ENCODE measurements around the gene OR6S1.

The OR6S1 gene

DNA sequence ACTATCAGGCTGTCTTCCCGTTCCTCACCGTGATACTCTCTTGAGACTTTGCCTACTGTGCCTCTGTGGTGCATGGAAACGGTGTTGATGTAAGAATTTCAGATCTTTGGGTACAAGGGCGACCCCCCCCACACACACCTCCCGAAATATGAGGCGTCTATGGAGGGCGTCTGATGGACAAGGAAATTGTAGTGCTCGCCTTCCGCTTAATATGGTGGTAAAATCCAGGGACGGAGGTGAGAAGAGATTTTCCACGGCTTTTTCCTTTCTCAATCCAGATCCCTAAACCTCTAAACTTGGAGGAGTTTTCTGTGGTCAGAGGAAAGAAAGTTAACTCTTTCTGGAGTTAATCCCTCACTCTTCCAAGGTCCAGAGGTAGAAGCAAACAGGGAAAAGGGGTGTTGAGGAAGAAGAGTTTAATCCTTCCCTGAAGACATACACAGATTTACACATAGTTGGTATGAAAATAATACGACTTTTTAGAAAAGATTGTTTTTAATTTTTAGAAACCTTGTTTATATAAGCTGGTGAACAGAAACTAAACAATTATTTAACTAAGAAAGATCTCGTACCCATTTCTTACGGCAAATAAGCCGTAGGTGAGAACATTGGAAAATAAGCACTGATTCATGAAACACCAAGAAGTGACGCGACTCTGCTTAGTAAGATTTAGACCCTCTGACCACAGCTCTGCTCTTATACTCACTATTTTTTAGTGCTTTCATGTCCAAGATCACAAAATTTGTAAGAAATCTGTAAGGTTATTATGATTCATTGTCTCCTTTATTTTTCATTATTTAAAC lies 27.3 kb downstream of the OR6S1 start:
- no peak for DNase-seq (ENCODE audit: low read depth)
- TF ChIP-seq MYC (IDR thresholded peaks at IDR 0.05; ENCODE audit: low read depth, low read length) (no peak), POLR2A (IDR thresholded peaks at IDR 0.05; ENCODE audit: extremely low read depth, insufficient read length) (no peak)
- TF ChIP-seq, protein P1, sequence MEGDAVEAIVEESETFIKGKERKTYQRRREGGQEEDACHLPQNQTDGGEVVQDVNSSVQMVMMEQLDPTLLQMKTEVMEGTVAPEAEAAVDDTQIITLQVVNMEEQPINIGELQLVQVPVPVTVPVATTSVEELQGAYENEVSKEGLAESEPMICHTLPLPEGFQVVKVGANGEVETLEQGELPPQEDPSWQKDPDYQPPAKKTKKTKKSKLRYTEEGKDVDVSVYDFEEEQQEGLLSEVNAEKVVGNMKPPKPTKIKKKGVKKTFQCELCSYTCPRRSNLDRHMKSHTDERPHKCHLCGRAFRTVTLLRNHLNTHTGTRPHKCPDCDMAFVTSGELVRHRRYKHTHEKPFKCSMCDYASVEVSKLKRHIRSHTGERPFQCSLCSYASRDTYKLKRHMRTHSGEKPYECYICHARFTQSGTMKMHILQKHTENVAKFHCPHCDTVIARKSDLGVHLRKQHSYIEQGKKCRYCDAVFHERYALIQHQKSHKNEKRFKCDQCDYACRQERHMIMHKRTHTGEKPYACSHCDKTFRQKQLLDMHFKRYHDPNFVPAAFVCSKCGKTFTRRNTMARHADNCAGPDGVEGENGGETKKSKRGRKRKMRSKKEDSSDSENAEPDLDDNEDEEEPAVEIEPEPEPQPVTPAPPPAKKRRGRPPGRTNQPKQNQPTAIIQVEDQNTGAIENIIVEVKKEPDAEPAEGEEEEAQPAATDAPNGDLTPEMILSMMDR (IDR thresholded peaks at IDR 0.05; ENCODE audit: low read depth, low read length) = no peak
- TF ChIP-seq, protein P2, sequence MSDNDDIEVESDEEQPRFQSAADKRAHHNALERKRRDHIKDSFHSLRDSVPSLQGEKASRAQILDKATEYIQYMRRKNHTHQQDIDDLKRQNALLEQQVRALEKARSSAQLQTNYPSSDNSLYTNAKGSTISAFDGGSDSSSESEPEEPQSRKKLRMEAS (IDR thresholded peaks at IDR 0.05; ENCODE audit: low read depth, low read length) = no peak
- peak overlapping the region; percentile 57 for H3K4me3 ChIP-seq (ENCODE audit: low read depth, low read length)

DNA sequence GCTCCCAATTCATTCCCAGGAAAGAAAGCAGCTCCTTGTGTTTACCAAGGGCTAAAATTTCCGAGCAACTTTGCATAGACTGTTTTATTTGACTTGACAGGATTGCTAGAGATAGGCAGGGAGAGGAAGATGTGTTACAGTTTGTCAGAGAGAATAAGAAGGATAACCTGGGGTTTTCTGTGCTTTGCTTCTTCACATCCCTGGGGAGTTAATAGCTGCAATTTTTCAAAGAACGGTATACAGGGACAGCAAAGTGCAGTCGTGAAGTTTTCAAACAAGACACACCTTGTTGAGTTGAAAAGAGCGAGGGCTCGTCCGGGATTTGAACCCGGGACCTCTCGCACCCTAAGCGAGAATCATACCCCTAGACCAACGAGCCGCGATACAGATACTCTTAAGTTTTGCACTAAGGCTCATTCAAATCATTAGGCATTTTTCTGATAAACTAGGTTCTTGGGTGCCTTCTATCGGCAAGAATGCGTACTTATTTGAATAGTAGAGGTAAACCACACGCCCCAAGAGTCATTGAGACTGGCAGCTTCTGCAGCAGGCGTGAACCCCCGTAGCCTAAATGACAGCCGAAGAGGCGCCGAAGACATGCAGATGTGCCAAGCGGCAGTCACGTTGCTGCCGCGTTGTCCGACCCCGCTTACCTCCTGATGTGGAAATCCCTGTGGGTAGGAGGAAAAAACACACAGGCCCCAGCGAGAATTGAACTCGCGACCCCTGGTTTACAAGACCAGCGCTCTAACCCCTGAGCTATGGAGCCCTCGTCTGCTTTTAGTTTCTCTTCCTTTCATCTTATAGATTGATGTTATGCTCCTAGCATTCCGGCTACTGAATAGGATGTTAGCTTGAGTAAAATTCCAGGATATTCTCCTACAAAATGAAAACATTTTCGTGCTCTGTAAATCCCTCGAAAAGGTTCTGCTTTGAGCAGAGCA lies 28.1 kb downstream of the OR6S1 start:
- DNase-seq (ENCODE audit: low read depth) = peak; percentile 98
- H3K4me3 ChIP-seq (ENCODE audit: low read depth, low read length) = peak overlapping the region; percentile 57
- TF ChIP-seq, protein P1 (IDR thresholded peaks at IDR 0.05; ENCODE audit: low read depth, low read length) = peak; percentile 45
- TF ChIP-seq, protein P2 (IDR thresholded peaks at IDR 0.05; ENCODE audit: low read depth, low read length) = peak; percentile 75; the same call in 1 of the 2 replicates
- no peak for TF ChIP-seq POLR2A (IDR thresholded peaks at IDR 0.05; ENCODE audit: extremely low read depth, insufficient read length)

DNA sequence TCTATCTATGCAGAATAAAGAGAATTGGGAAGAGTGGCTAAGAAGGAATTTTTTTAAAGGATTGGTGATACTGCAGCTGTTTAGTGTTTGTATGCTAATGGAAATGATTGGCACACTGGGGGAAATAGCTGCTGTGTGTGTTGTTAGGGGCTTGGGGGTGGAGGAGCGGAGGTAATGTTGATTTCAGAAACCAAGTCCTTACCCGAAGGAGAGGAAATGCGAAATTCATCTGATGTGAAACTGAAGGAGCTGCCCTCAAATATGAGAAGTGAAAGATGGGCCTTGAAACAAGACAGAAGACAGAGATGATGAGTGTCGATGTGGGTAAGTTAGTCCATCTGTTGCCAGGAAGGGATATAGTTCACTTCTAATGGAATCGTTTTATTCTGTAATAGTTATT lies 29.1 kb downstream of the OR6S1 start:
- no peak overlapping the region for H3K4me3 ChIP-seq (ENCODE audit: low read depth, low read length)
- no peak for DNase-seq (ENCODE audit: low read depth)
- TF ChIP-seq, protein P1 (IDR thresholded peaks at IDR 0.05; ENCODE audit: low read depth, low read length) = no peak
- TF ChIP-seq, protein P2 (IDR thresholded peaks at IDR 0.05; ENCODE audit: low read depth, low read length) = no peak
- no peak for TF ChIP-seq MYC (IDR thresholded peaks at IDR 0.05; ENCODE audit: low read depth, low read length)
- no peak for TF ChIP-seq POLR2A (IDR thresholded peaks at IDR 0.05; ENCODE audit: extremely low read depth, insufficient read length)

DNA sequence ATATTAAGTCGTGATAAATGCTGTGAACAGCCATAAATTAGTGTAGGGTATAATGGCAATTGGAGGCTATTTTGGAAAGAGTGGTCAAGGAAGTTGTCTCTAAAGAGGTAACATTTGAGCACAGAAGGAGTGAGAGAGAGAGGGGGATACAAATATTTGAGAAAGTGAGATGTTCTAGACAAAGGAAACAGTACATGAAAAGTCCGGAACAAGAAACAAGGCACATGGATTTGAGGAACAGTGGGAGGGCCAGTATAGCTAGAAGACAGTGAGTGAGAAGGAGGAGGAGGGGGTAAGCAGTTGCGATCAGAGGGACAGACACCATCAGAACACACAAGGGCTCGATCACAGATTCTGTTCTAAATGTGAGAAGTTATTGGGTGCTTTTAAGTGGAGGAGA lies 30.2 kb downstream of the OR6S1 start:
- TF ChIP-seq, protein P2 (IDR thresholded peaks at IDR 0.05; ENCODE audit: low read depth, low read length) = no peak
- TF ChIP-seq MYC (IDR thresholded peaks at IDR 0.05; ENCODE audit: low read depth, low read length) (no peak), POLR2A (IDR thresholded peaks at IDR 0.05; ENCODE audit: extremely low read depth, insufficient read length) (no peak)
- TF ChIP-seq, protein P1 (IDR thresholded peaks at IDR 0.05; ENCODE audit: low read depth, low read length) = no peak
- no peak for DNase-seq (ENCODE audit: low read depth)
- no peak overlapping the region for H3K4me3 ChIP-seq (ENCODE audit: low read depth, low read length)

DNA sequence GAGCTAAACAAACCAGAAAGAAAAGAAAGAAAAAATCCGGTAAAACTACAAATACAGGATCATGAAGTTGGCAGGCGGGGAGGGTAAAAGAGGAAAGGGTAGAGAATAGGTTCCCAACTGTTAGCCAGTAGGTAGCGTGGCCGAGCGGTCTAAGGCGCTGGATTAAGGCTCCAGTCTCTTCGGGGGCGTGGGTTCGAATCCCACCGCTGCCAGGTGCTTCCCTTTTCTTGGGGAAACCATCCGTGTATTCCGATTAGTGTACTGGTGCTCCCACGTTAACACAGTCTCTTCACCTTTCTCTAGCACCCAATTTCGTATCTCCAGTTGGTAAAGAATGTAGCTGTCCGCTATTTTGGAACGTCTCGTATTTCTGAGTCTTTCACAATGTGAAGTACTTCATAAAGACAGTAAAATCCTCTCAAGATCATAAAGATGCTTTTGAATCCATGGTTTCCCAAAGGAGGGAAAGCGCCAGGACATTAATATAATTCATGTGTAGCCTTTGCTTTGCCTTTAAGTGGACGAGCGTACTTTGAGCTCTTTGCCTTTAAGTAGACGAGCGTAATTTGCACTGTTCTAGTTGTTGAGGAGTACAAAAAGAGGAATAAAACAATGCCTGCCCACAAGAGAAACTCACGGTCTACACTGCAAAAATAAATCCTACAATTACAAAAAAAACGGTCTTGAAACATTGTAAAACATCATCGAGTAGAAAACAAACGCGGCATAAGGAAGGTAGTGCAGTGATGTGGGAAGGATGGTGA lies 31.3 kb downstream of the OR6S1 start:
- peak; percentile 83 for DNase-seq (ENCODE audit: low read depth)
- TF ChIP-seq POLR2A (IDR thresholded peaks at IDR 0.05; ENCODE audit: extremely low read depth, insufficient read length) (no peak), MYC (IDR thresholded peaks at IDR 0.05; ENCODE audit: low read depth, low read length) (no peak)
- TF ChIP-seq, protein P1 (IDR thresholded peaks at IDR 0.05; ENCODE audit: low read depth, low read length) = no peak
- TF ChIP-seq, protein P2 (IDR thresholded peaks at IDR 0.05; ENCODE audit: low read depth, low read length) = peak; percentile 34; the same call in 1 of the 2 replicates
- peak overlapping the region; percentile 80 for H3K4me3 ChIP-seq (ENCODE audit: low read depth, low read length)

Measured in NB4 (cell line).